Measurements from ENCODE around the gene CYP1A2.

CYP1A2 gene

GRCh38 chr15:74790080-74790916, 41.7 kb downstream of the CYP1A2 start:
- H3K4me3 ChIP-seq (ENCODE audit: low read depth, low read length), result peak overlapping the region; percentile 35
- TF ChIP-seq, protein P1, sequence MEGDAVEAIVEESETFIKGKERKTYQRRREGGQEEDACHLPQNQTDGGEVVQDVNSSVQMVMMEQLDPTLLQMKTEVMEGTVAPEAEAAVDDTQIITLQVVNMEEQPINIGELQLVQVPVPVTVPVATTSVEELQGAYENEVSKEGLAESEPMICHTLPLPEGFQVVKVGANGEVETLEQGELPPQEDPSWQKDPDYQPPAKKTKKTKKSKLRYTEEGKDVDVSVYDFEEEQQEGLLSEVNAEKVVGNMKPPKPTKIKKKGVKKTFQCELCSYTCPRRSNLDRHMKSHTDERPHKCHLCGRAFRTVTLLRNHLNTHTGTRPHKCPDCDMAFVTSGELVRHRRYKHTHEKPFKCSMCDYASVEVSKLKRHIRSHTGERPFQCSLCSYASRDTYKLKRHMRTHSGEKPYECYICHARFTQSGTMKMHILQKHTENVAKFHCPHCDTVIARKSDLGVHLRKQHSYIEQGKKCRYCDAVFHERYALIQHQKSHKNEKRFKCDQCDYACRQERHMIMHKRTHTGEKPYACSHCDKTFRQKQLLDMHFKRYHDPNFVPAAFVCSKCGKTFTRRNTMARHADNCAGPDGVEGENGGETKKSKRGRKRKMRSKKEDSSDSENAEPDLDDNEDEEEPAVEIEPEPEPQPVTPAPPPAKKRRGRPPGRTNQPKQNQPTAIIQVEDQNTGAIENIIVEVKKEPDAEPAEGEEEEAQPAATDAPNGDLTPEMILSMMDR (IDR thresholded peaks at IDR 0.05; ENCODE audit: low read depth, low read length), result no peak
- TF ChIP-seq MYC (IDR thresholded peaks at IDR 0.05; ENCODE audit: low read depth, low read length), result peak; percentile 97
- TF ChIP-seq POLR2A (IDR thresholded peaks at IDR 0.05; ENCODE audit: extremely low read depth, insufficient read length), result no peak
- peak; percentile 84 for TF ChIP-seq MAX (IDR thresholded peaks at IDR 0.05; ENCODE audit: low read depth, low read length)

GRCh38 chr15:74791007-74791406, 42.4 kb downstream of the CYP1A2 start:
- DNase-seq (ENCODE audit: low read depth), result no peak
- peak overlapping the region; percentile 18 for H3K4me3 ChIP-seq (ENCODE audit: low read depth, low read length)

More at GRCh38 chr15:74790080-74790916, 41.7 kb downstream of the CYP1A2 start:
- peak; percentile 94 for DNase-seq (ENCODE audit: low read depth)

GRCh38 chr15:74791667-74792066, 43.0 kb downstream of the CYP1A2 start:
- no peak for DNase-seq (ENCODE audit: low read depth)
- no peak overlapping the region for H3K4me3 ChIP-seq (ENCODE audit: low read depth, low read length)
- TF ChIP-seq POLR2A (IDR thresholded peaks at IDR 0.05; ENCODE audit: extremely low read depth, insufficient read length) (no peak), MYC (IDR thresholded peaks at IDR 0.05; ENCODE audit: low read depth, low read length) (no peak), MAX (IDR thresholded peaks at IDR 0.05; ENCODE audit: low read depth, low read length) (no peak)
- TF ChIP-seq, protein P1 (IDR thresholded peaks at IDR 0.05; ENCODE audit: low read depth, low read length), result no peak

More at GRCh38 chr15:74791007-74791406, 42.4 kb downstream of the CYP1A2 start:
- TF ChIP-seq MYC (IDR thresholded peaks at IDR 0.05; ENCODE audit: low read depth, low read length) (no peak), POLR2A (IDR thresholded peaks at IDR 0.05; ENCODE audit: extremely low read depth, insufficient read length) (no peak), MAX (IDR thresholded peaks at IDR 0.05; ENCODE audit: low read depth, low read length) (no peak)
- TF ChIP-seq, protein P1 (IDR thresholded peaks at IDR 0.05; ENCODE audit: low read depth, low read length), result no peak

GRCh38 chr15:74792227-74793016, 43.8 kb downstream of the CYP1A2 start:
- TF ChIP-seq POLR2A (IDR thresholded peaks at IDR 0.05; ENCODE audit: extremely low read depth, insufficient read length), result no peak
- TF ChIP-seq, protein P1 (IDR thresholded peaks at IDR 0.05; ENCODE audit: low read depth, low read length), result no peak
- TF ChIP-seq MAX (IDR thresholded peaks at IDR 0.05; ENCODE audit: low read depth, low read length), result no peak
- TF ChIP-seq MYC (IDR thresholded peaks at IDR 0.05; ENCODE audit: low read depth, low read length), result no peak
- no peak for DNase-seq (ENCODE audit: low read depth)
- H3K4me3 ChIP-seq (ENCODE audit: low read depth, low read length), result no peak overlapping the region

DNA sequence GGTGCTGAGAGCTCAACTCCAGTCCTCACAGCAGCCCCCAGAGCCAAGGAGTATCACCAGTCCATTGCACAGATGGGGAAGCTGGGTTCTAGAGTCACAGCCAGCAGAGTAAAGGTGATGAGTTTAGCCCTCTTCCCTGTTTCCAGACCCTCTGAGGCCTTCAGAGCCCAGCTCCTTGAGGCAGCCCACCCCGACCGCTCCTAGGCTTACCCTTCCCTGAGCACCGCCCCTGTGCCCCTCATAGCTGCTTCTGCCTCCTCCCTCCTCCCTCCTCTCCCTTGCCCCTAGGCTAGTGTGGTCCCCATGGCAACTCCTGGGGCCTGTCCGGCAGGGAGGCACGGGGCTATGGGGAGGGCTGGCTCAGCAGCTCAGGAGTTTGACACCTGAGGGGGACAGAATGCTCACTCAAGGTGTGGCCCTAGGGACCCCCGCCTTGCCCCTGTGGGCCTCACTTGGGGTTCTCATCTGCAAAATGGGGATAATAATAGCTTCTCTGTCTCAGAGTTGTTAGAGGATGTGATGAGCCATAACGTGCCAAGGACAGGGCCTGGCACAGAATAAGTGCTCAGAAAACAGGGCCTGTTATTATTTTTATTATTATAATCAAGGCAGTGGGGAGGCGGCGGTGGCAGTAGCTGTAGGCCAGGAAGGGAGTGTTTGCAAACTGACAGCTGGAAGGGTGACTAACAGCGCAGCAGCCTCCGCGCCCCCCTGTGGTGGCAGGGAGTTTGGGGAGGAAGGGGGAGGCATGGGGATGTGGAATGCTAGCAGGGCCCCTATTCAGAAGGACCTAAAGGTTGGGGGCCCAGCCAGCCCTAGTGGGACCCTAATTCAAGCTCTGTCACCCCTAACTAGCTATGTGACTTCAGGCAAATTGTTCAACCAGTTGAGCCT, 44.7 kb downstream of the CYP1A2 start:
- peak; percentile 66 for DNase-seq (ENCODE audit: low read depth)
- H3K4me3 ChIP-seq (ENCODE audit: low read depth, low read length), result no peak overlapping the region
- TF ChIP-seq, protein P1 (IDR thresholded peaks at IDR 0.05; ENCODE audit: low read depth, low read length), result peak; percentile 29
- TF ChIP-seq MAX (IDR thresholded peaks at IDR 0.05; ENCODE audit: low read depth, low read length) (0 out of 2 replicates have a peak, but pooled peaks have one; percentile 24), MYC (IDR thresholded peaks at IDR 0.05; ENCODE audit: low read depth, low read length) (no peak)

All from NB4 (cell line).